Endometrial microvascular endothelial cells (primary cell): Measurements from ENCODE around the gene DNAJC7. TPM values are rescaled to one million over a fixed set of nuclear protein-coding genes. Genes with fewer than 3 reads are reported as not detected.
"Not testable (repeated sequence)": the region's sequence is repeated elsewhere in the genome, so short reads cannot be mapped to it uniquely, and the experiment has no call there.

ENCODE experiments used
- in situ Hi-C: cut with HindIII; loops from 2 replicates; pipeline ENCODE4 v1.10.0; 2017; ENCODE audit warnings: low sequenced_read_pairs, low pct_unique_long_range_greater_than_20kb; ENCODE audit errors: inconsistent ontology term
- total RNA-seq: library from RNA; depleted of rRNA; stranded (reverse); fragments of >200 nt; gene quantifications from one replicate; pipeline ENCODE4 v1.2.3, GENCODE V29; 2015; ENCODE audit errors: inconsistent ontology term

Gene DNAJC7
- total RNA-seq, 1 donor from 2014 or later = 66.0 TPM

DNA sequence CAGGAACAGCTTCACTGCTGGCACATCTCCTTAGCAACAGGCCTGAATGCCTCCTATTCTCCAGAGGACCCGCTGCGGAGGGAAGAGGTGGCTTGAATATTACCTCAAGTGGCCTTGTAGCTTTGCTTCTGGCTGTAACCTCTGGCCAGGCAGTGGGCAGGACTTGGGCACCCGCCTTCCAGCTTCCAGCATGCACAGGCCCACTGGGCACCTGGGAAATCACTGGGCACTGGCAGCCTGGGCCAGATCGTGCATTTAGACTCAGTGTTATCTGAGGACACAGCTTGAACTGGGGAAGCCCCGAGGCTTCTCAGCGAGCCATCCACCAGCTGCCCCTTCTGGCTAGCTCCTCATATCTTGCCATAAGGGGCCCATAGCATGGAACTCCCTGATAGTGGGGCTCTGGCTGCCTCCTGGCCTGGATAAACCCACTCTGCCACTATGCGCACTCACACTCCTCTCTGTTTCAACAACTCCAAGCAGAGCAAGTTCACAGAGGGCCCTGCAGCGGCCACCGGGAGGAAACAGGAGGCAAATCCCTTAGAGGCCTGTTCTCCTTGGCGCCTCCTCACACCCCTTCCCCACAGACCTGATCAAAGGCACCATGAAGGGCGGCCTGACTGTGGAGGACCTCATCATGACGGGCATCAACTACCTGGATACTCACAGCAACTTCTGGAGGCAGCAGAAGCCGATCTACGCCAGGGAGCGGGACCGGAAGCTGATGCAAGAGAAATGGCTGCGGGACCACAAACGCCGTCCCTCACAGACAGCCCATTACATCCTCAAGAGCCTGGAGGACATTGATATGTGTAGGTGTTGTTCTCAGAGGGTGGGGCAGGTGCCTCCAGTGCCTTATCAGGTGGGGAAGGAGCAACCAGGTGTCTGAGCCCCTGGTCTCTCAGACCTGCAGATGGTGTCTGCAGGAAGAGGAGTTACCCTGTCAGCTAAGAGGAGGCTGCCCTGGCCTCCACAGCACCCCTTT is 79.0 kb downstream of the DNAJC7 start:
- in situ Hi-C loops = no loop called here

GRCh38 chr17:41935641-41936040 is 81.6 kb downstream of the DNAJC7 start:
- in situ Hi-C loops = no loop called here

GRCh38 chr17:41932816-41933389 is 84.3 kb downstream of the DNAJC7 start:
- in situ Hi-C loops = no loop called here

- in situ Hi-C loops = not testable (repeated sequence)
These were observed 85.5 kb downstream of the DNAJC7 start for GRCh38 chr17:41931715-41932114.

DNA sequence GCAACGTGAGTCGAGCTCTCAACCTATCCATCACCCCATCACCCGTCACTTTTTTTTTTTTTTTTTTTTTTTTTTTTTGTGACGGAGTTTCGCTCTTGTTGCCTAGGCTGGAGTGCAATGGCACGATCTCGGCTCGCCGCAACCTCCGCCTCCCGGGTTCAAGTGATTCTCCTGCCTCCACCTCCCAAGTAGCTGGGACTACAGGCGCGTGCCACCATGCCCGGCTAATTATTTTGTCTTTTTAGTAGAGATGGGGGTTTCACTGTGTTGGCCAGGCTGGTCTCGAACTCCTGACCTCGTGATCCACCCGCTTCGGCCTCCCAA is 86.4 kb downstream of the DNAJC7 start:
- in situ Hi-C loops = not testable (repeated sequence)

GRCh38 chr17:41930009-41930832 is 87.0 kb downstream of the DNAJC7 start, which contains the start of gene ODAD4:
Gene ODAD4, plus strand, starts transcription at chr17:41930617. Its CDS starts 107 bp downstream, at chr17:41930724.
- in situ Hi-C loops = no loop called here

- in situ Hi-C loops = no loop called here
These were observed 88.5 kb downstream of the DNAJC7 start for GRCh38 chr17:41928693-41929251.

Other genes starting within 250 kb of the DNAJC7 start
- 161 TPM for gene JUP, start 230.7 kb downstream of the DNAJC7 start, total RNA-seq
- 33.3 TPM for gene P3H4, start 205.5 kb downstream of the DNAJC7 start, total RNA-seq
- gene FKBP10, start 204.4 kb downstream of the DNAJC7 start, total RNA-seq = 166 TPM
- gene NT5C3B, start 181.2 kb downstream of the DNAJC7 start, total RNA-seq = 56.4 TPM
- gene KLHL10, start 179.6 kb downstream of the DNAJC7 start, total RNA-seq = not detected
- 23.1 TPM for gene KLHL11, start 152.0 kb downstream of the DNAJC7 start, total RNA-seq
- 237 TPM for gene ACLY, start 98.5 kb downstream of the DNAJC7 start, total RNA-seq
- not detected for gene ODAD4, start 86.8 kb downstream of the DNAJC7 start, total RNA-seq
- 92.8 TPM for gene CNP, start 50.6 kb downstream of the DNAJC7 start, total RNA-seq
- gene NKIRAS2, start 2.7 kb upstream of the DNAJC7 start, total RNA-seq = 60.0 TPM
- 0.56 TPM for gene C17orf113, start 33.2 kb upstream of the DNAJC7 start, total RNA-seq
- gene ZNF385C, start 81.0 kb upstream of the DNAJC7 start, total RNA-seq = 0.19 TPM
- 7.1 TPM for gene DHX58, start 95.3 kb upstream of the DNAJC7 start, total RNA-seq
- gene KAT2A, start 103.9 kb upstream of the DNAJC7 start, total RNA-seq = 15.9 TPM
- gene HSPB9, start 105.4 kb upstream of the DNAJC7 start, total RNA-seq = not detected
- 197 TPM for gene RAB5C, start 137.6 kb upstream of the DNAJC7 start, total RNA-seq
- gene KCNH4, start 163.7 kb upstream of the DNAJC7 start, total RNA-seq = not detected
- gene HCRT, start 168.0 kb upstream of the DNAJC7 start, total RNA-seq = not detected
- 14.9 TPM for gene GHDC, start 177.1 kb upstream of the DNAJC7 start, total RNA-seq